Neural cell (in vitro differentiated cells): Measurements from ENCODE around the gene USP6NL. TPM values are rescaled to one million over a fixed set of nuclear protein-coding genes. Genes with fewer than 3 reads are reported as not detected.

Experiments
- H2AFZ ChIP-seq: fragments of 200-600, 300-800 bp; sonication (generic), shearing (Covaris generic); 2 replicates; pipeline ENCODE4 v1.6.0; 2014; ENCODE audit warnings: low read depth, mild to moderate bottlenecking, antibody characterized with exemption, low read length, moderate library complexity
- H3F3A ChIP-seq: fragments of 200-600 bp; shearing (Covaris generic); 2 replicates; pipeline ENCODE4 v1.6.1; 2016; ENCODE audit warnings: mild to moderate bottlenecking, moderate library complexity, mixed read lengths, antibody characterized with exemption, low read length; ENCODE audit not compliant: insufficient read depth, poor library complexity, severe bottlenecking
- H3K27ac ChIP-seq: fragments of 200-600, 300-800 bp; sonication (generic), shearing (Covaris generic); 2 replicates; pipeline ENCODE4 v1.5.1; 2014; ENCODE audit warnings: mild to moderate bottlenecking, low read length, moderate library complexity
- H3K27me3 ChIP-seq: fragments of 300-800, 200-600 bp; sonication (generic), shearing (Covaris generic); 2 replicates; pipeline ENCODE4 v1.6.0; 2014; ENCODE audit warnings: mild to moderate bottlenecking, low read depth, low read length, moderate library complexity; ENCODE audit not compliant: insufficient read depth
- H3K36me3 ChIP-seq: fragments of 300-800, 200-600 bp; sonication (generic), shearing (Covaris generic); 2 replicates; pipeline ENCODE4 v1.5.1; 2014; ENCODE audit warnings: mild to moderate bottlenecking, antibody characterized with exemption, low read length, moderate library complexity; ENCODE audit not compliant: insufficient read depth
- H3K4me2 ChIP-seq: fragments of 300-800, 200-600 bp; sonication (generic), shearing (Covaris generic); 2 replicates; pipeline ENCODE4 v1.6.0; 2014; ENCODE audit warnings: mild to moderate bottlenecking, low read length
- H3K4me3 ChIP-seq: fragments of 300-800, 200-600 bp; sonication (generic), shearing (Covaris generic); 2 replicates; pipeline ENCODE4 v1.5.1; 2014; ENCODE audit warnings: mild to moderate bottlenecking, low read length, moderate library complexity
- H3K79me2 ChIP-seq: fragments of 200-600 bp; shearing (Covaris generic); replicated peaks from 2 replicates; pipeline ENCODE4 v1.6.0; 2014; ENCODE audit warnings: mild to moderate bottlenecking, low read length, moderate library complexity; ENCODE audit not compliant: insufficient read depth
- H3K9ac ChIP-seq: fragments of 300-800, 200-600 bp; sonication (generic), shearing (Covaris generic); 2 replicates; pipeline ENCODE4 v1.6.1; 2016; ENCODE audit warnings: mild to moderate bottlenecking, low read length, mixed read lengths
- H3K9me2 ChIP-seq: fragments of 200-600 bp; shearing (Covaris generic); 2 replicates; pipeline ENCODE4 v1.6.1; 2016; ENCODE audit warnings: mild to moderate bottlenecking, low read length, mixed read lengths; ENCODE audit not compliant: insufficient read depth
- H3K9me3 ChIP-seq: fragments of 200-600, 300-800 bp; sonication (generic), shearing (Covaris generic); 2 replicates; pipeline ENCODE4 v1.6.1; 2016; ENCODE audit warnings: mild to moderate bottlenecking, mixed run types, low read length, moderate library complexity, mixed read lengths
- H4K20me1 ChIP-seq: fragments of 200-600 bp; shearing (Covaris generic); 2 replicates; pipeline ENCODE4 v1.6.1; 2016; ENCODE audit warnings: mild to moderate bottlenecking, mixed run types; ENCODE audit not compliant: insufficient read depth
- EP300 ChIP-seq: fragments of 450-650 bp; conservative IDR thresholded peaks from 2 replicates; pipeline ENCODE4 v1.6.1; 2014; ENCODE audit warnings: antibody characterized with exemption, mild to moderate bottlenecking, moderate library complexity; ENCODE audit not compliant: poor library complexity, severe bottlenecking
- EZH2 ChIP-seq: fragments of 200-600, 300-800 bp; shearing (Covaris generic), sonication (generic); IDR thresholded peaks from 2 replicates; pipeline ENCODE4 v1.6.1; 2014; ENCODE audit warnings: antibody characterized with exemption, low read length, borderline replicate concordance, mild to moderate bottlenecking; ENCODE audit not compliant: insufficient read depth, poor library complexity, severe bottlenecking
- MXI1 ChIP-seq: fragments of 450-650 bp; conservative IDR thresholded peaks from 2 replicates; pipeline ENCODE4 v1.6.1; 2014; ENCODE audit warnings: antibody characterized with exemption, mild to moderate bottlenecking; ENCODE audit not compliant: poor library complexity, severe bottlenecking
- POLR2AphosphoS5 ChIP-seq: IDR thresholded peaks from 2 replicates; pipeline ENCODE4 v1.6.1; 2012
- RAD21 ChIP-seq: fragments of 450-650 bp; conservative IDR thresholded peaks from 2 replicates; pipeline ENCODE4 v1.6.1; 2014; ENCODE audit warnings: antibody characterized with exemption, mild to moderate bottlenecking, moderate library complexity
- SMC3 ChIP-seq: fragments of 450-650 bp; conservative IDR thresholded peaks from 2 replicates; pipeline ENCODE4 v1.6.1; 2014; ENCODE audit warnings: antibody characterized with exemption, mild to moderate bottlenecking, moderate library complexity; ENCODE audit not compliant: poor library complexity
- TAF1 ChIP-seq: IDR thresholded peaks from 2 replicates; pipeline ENCODE4 v1.6.1; 2012; ENCODE audit warnings: low read depth
- polyA plus RNA-seq: library from polyadenylated mRNA; depleted of rRNA; stranded (reverse); fragments of >200 nt; gene quantifications from 2 replicates; pipeline ENCODE4 v1.2.3, GENCODE V29; 2014
- TF ChIP-seq, protein P1 (sequence below): IDR thresholded peaks from 2 replicates; pipeline ENCODE4 v1.6.1; 2012; ENCODE audit warnings: borderline replicate concordance
- TF ChIP-seq, protein P2 (sequence below): fragments of 450-650 bp; IDR thresholded peaks from 2 replicates; pipeline ENCODE4 v1.5.1; 2014; ENCODE audit warnings: antibody characterized with exemption, mild to moderate bottlenecking, moderate library complexity; ENCODE audit not compliant: poor library complexity, severe bottlenecking

Gene USP6NL
- polyA plus RNA-seq, 1 donor from 2014 or later: 39.9 TPM

DNA sequence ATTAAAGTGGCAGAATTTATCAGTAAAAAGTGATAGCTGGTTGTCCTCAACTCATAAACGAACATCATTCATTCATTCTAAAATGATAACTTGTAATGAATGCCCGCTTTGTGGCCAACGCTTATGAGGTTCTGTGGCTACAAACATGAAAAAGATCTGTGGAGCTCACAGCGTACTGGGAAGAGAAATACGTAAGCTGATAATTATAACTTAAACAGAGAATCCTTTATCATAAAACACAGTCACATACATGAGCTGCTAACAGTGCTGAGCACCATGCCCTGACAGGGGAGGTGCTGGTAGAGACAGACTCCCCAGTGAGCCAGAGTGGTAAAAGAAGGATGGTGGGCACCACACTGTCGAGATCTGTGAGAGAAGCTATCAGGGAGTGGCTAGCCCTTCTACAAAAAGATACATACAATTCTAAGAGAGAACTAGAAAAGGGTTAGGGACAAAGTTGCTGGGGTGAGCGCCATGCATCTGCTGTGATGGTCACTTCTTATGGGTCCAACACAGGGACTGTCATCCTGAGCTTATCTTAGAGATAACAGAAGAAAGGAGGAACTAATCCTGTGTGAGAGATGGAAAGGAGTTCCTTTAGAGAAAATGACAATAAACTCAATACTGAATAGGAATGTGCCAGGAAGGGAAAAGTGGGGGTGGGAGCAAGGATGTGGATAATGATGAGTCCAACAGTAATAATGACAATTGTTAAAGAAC lies 106.7 kb downstream of the USP6NL start:
- no peak overlapping the region for H3K4me3 ChIP-seq
- H3K27me3 ChIP-seq: no peaks in the 10 kb centered on the region
- H3K9ac ChIP-seq: no peak overlapping the region
- peaks cover 6% of the 10 kb centered on the region for H3K79me2 ChIP-seq
- H3K27ac ChIP-seq: no peak overlapping the region
- H3K36me3 ChIP-seq: no peaks in the 10 kb centered on the region
- no peaks in the 10 kb centered on the region for H3F3A ChIP-seq
- H3K9me2 ChIP-seq: no peaks in the 10 kb centered on the region
- TF ChIP-seq SMC3: no peak
- TF ChIP-seq POLR2AphosphoS5: no peak
- TF ChIP-seq TAF1: no peak
- TF ChIP-seq EP300: no peak
- TF ChIP-seq, protein P1, sequence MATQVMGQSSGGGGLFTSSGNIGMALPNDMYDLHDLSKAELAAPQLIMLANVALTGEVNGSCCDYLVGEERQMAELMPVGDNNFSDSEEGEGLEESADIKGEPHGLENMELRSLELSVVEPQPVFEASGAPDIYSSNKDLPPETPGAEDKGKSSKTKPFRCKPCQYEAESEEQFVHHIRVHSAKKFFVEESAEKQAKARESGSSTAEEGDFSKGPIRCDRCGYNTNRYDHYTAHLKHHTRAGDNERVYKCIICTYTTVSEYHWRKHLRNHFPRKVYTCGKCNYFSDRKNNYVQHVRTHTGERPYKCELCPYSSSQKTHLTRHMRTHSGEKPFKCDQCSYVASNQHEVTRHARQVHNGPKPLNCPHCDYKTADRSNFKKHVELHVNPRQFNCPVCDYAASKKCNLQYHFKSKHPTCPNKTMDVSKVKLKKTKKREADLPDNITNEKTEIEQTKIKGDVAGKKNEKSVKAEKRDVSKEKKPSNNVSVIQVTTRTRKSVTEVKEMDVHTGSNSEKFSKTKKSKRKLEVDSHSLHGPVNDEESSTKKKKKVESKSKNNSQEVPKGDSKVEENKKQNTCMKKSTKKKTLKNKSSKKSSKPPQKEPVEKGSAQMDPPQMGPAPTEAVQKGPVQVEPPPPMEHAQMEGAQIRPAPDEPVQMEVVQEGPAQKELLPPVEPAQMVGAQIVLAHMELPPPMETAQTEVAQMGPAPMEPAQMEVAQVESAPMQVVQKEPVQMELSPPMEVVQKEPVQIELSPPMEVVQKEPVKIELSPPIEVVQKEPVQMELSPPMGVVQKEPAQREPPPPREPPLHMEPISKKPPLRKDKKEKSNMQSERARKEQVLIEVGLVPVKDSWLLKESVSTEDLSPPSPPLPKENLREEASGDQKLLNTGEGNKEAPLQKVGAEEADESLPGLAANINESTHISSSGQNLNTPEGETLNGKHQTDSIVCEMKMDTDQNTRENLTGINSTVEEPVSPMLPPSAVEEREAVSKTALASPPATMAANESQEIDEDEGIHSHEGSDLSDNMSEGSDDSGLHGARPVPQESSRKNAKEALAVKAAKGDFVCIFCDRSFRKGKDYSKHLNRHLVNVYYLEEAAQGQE: no peak
- H2AFZ ChIP-seq: no peak overlapping the region
- H3K4me2 ChIP-seq: no peak overlapping the region
- H3K9me3 ChIP-seq: no peaks in the 10 kb centered on the region
- H4K20me1 ChIP-seq: no peaks in the 10 kb centered on the region

DNA sequence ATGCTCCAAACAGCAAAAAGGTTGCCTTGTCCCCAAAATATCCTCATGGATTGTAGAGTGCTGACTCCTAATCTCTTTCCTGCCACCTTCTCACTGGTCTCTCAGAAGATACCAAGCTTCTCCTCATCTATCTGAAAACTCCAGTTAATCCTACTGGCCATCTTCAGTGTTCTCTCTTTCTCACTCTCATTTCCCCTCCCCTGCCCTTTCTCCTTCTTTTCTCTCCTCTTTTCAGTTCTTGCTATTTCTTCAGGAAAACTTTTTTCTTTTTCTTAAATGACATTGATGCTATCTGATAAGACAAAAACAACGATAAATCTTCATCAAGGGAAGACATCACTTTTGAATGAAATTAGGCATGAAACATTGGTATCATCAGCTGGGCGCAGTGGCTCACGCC lies 109.8 kb downstream of the USP6NL start:
- H3K36me3 ChIP-seq: no peaks in the 10 kb centered on the region
- no peak overlapping the region for H3K4me2 ChIP-seq
- H3F3A ChIP-seq: no peaks in the 10 kb centered on the region

GRCh38 chr10:11499425-11500071 lies 111.9 kb downstream of the USP6NL start:
- Histone ChIP-seq H3K4me3 (no peak overlapping the region), H4K20me1 (no peaks in the 10 kb centered on the region), H3K36me3 (no peaks in the 10 kb centered on the region), H2AFZ (no peak overlapping the region), H3K9me3 (no peaks in the 10 kb centered on the region), H3K79me2 (peaks cover 6% of the 10 kb centered on the region), H3K9me2 (no peaks in the 10 kb centered on the region), H3K9ac (no peak overlapping the region), H3K27ac (no peak overlapping the region), H3F3A (no peaks in the 10 kb centered on the region), H3K27me3 (no peaks in the 10 kb centered on the region), H3K4me2 (no peak overlapping the region)
- TF ChIP-seq, protein P2, sequence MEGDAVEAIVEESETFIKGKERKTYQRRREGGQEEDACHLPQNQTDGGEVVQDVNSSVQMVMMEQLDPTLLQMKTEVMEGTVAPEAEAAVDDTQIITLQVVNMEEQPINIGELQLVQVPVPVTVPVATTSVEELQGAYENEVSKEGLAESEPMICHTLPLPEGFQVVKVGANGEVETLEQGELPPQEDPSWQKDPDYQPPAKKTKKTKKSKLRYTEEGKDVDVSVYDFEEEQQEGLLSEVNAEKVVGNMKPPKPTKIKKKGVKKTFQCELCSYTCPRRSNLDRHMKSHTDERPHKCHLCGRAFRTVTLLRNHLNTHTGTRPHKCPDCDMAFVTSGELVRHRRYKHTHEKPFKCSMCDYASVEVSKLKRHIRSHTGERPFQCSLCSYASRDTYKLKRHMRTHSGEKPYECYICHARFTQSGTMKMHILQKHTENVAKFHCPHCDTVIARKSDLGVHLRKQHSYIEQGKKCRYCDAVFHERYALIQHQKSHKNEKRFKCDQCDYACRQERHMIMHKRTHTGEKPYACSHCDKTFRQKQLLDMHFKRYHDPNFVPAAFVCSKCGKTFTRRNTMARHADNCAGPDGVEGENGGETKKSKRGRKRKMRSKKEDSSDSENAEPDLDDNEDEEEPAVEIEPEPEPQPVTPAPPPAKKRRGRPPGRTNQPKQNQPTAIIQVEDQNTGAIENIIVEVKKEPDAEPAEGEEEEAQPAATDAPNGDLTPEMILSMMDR: no peak
- no peak for TF ChIP-seq MXI1
- no peak for TF ChIP-seq TAF1
- TF ChIP-seq EP300: no peak
- TF ChIP-seq RAD21: no peak
- TF ChIP-seq POLR2AphosphoS5: no peak
- no peak for TF ChIP-seq SMC3
- no peak for TF ChIP-seq EZH2

More for the DNA sequence above, 109.8 kb downstream of the USP6NL start:
- peaks cover 6% of the 10 kb centered on the region for H3K79me2 ChIP-seq
- H3K27me3 ChIP-seq: no peaks in the 10 kb centered on the region
- H3K9me3 ChIP-seq: no peaks in the 10 kb centered on the region
- H4K20me1 ChIP-seq: no peaks in the 10 kb centered on the region
- H3K9ac ChIP-seq: no peak overlapping the region
- TF ChIP-seq EP300: no peak
- H3K4me3 ChIP-seq: no peak overlapping the region
- no peak overlapping the region for H3K27ac ChIP-seq
- H2AFZ ChIP-seq: no peak overlapping the region
- no peaks in the 10 kb centered on the region for H3K9me2 ChIP-seq
